HG03175 (cell line): ENCODE measurements around the gene PRKG1.

ENCODE experiments used
- ATAC-seq: cut with Tn5 transposase; IDR thresholded peaks from one replicate; pipeline ENCODE4 v1.9.1; 2021; ENCODE audit warnings: mild to moderate bottlenecking, moderate library complexity; ENCODE audit not compliant: unreplicated experiment

Gene PRKG1

DNA sequence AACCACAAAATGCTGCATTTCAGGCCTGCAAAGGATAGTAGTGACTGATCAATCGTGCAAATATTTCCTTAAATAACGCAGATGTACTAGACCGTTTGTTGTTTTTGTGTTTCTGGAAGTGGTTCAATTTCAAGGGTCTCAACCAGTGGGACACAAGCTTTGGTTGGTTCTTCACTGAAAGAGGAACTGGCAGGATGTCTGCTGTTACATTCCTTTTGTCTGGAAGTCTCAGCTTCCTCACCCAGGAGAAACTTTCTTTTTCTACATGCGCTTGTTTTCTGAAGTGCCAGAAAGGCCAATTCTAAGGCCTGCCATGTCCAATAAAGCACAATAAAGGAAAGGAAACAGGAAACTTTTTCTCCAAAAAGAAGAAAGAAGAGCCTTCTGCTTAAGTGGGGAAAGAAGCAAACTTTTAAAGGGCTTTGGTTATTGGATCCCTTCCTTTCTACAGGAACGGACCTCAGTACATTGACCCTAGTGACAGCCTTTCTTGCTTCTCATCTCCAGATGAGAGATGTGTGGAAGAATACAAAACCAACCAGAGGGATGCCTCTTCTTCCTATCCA lies 1243.9 kb downstream of the PRKG1 start:
- ATAC-seq: no peak

DNA sequence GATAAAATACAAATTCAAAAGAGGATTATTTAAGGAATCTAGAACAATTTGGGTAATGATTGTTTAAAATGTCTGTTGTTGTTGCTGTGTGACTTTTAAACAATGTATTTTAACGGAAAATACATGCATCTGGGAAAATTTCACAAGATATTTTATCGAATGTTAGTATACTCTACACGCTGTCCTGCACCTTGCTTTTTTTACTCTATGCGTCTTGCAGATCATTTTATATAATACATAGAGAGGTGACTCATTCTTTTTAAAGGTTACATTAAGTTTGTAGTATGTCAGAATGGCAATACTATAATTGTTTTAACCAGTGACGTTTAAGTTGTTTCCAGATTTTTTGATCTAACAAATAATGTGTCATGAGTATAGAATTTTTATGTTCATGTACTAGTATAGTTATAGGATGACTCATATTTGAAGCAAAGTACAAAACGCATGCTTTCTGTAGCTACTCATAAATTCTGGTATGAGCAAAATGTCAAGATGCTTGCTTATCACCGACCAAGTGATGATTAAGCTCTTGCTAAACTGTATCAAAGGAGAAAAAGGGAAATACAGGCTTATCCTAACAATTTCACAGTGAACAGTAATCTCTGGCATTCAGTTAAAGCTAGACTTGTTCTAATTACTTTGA lies 1244.7 kb downstream of the PRKG1 start:
- ATAC-seq: no peak

DNA sequence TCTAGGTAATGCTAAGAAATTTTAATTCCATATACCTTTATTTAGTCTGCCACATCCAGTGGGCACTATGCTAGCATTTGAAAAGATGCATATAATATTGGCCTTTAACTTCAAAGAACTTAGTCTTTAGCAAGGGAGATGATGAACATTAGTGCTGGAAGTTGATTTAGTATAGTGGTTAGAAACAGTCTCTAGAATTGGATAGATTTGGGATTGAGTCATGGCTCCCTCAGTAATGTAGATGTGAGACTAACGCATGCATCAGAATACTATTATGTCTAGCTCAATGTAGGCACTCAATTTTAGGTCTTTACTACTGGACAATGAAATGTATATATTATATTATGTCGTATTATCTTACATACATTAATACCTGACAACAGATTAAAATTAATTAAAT lies 1245.6 kb downstream of the PRKG1 start:
- ATAC-seq: no peak

DNA sequence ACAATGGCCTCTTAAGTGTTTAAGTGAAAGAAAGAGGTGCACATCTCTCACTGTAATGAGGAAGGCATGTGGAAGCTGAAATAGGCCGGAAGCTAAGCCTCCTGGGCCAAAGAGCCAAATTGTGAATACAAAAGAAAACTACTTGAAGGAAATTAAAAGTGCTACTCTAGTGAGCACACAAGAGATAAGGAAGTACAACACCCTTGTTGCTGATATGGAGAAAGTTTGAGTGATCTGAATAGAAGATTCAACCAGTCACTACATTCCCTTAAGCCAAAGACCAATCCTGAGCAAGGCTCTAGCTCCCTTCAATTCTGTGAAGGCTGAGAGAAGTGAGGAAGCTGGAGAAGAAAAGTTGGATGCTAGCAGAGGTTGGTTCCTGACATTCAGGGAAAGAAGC lies 1248.0 kb downstream of the PRKG1 start:
- ATAC-seq: no peak

DNA sequence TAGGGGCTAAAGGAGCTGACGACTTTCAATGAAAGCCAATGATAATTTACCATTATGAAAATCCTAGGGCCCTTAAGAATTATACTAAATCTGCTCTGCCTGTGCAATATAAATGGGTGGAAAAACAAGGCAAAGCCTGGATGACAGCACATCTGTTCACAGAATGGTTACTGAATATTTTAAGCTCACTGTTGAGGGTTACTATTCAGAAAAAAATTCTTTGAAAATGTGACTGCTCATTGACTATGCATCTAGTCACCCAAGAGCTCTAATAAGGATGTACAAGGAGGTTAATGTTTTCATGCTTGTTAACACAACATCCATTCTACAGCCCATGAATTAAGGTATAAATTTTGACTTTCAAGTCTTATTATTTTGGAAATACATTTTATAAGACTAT lies 1248.6 kb downstream of the PRKG1 start:
- ATAC-seq: no peak

DNA sequence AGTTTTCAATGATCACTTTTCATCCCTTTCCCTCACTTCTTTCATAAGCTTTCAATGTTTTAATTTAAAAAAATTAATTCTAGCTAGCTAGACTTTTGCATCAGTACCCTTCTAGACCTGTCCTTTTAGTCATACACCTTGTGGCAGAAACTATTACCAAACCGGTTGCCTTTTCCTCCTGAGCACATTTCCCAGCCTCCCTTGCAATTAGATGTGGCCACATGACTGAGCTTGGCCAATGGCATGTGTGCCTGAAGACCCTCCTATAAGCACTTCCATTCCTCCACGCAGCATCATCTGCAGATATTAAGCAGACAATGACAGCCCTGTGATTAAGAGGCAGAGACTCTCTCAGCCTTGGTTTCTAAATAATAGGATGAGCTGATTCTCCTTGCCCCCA lies 1252.1 kb downstream of the PRKG1 start:
- ATAC-seq: no peak

DNA sequence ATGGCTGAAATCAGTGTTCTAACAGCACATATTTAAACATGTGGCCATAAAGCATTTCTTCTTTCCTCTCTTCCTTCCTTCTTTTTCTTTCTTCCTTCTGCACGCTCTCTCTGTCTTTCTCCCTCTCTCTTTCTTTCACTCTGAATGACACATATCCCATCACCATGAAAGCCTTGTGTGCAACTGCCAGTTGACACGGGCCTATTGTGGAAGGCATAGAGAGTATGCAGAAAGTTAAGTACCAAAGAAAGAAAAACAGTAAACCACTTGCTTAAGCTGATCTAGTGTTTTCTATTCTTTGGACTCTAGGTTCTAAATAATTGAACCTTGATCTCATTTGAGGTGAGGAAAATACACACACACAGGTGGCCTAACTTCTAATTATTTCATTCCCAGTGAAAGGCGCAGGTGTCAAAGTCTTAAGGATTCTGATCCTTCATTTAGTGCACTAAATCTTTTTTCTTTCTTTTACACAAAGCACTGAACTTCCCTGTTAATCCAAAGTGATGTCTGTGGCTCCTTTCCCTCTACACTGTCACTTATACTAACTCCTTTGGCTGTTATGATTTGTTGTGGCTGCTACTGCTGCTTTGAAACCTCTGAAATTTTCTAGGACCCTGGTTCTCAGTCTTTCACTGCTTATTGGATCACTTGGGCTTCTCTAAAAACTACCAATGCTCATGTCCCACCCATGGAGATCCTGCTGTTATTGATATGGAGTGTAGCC lies 1257.5 kb downstream of the PRKG1 start:
- no peak for ATAC-seq

DNA sequence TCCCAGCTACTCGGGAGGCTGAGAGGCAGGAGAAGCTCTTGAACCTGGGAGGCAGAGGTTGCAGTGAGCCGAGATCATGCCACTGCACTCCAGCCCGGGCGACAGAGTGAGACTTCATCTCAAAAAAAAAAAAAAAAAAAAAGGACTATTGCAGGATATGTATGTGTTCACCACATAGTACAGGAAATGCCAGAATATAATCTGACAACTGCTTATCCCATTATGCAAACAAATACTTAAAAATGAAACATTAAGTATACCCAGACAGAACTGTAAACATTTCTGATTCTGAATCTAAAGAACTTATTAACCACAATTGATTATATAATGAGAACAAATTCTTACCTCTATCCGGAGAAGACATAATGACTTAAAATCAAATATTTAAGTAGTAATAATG lies 1258.5 kb downstream of the PRKG1 start:
- no peak for ATAC-seq

DNA sequence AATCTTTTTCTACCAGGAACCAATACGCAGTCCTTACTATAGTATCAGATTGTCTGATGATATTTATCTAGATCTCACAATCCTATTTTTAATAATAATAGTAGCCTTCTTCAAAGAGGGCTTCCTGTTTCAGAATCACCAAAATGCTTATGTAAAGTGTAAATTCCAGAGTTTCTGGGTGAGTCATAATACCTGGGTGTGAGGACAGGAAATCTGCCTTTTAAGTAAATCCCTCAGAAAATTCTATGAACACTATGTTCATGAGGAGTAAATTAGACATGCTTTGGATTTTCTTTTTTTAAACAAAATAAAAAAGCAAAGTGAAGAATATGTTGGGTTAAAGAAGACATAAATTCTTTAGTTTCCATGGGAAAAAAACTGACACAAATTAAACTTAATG lies 1260.3 kb downstream of the PRKG1 start:
- no peak for ATAC-seq

DNA sequence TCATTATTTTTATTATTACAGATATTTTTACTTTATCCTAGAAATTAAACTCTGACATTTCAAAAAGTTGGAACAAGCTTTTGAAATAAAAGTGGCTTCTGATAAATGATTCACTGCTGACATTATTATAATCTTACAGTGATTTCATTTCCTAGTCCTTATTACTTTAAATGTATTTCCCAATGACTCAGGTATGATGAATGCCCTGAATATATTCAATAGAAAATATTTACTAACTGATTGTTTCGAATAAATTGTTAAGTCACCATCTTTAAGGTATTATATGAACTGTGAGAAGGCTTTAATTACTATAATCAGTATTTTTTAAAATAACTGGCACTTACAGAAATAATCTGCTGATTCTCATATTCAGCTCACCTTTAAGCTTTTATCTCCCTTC lies 1261.4 kb downstream of the PRKG1 start:
- no peak for ATAC-seq

DNA sequence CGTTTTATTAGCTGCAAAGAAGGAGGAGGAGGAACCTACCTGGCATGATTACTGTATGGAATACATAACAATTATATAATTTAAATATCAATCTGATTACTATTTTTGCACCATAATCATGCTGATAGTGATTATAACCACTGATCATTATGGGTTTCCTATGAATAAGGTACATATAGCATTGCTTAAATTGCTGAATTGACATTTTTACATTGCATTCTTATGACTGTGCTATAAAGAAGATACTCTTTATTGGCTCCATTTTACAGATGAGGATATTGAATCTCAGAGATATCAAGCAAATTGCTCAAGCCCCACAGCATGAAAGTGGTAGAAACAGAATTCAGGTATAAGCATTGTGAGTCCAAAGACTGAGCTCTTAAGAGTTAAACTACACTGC lies 1262.9 kb downstream of the PRKG1 start:
- ATAC-seq: no peak

DNA sequence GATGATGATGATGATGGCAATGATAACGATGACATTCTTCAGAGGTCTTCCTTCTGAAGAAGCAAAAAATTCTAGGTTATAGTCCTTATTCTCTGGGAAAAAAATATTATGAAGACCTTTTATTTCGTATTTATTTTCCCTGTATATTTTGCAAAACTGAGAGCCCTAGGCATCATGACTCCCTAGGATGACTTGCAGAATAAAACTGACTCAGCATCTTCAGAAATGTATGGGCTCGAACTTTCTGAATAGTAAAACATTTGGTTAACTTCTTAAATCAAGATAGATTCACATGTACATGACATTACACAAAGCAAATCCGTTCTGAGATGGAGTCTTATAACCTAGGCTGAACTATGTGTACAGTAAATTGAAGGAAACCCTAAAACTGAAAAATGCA lies 1269.2 kb downstream of the PRKG1 start:
- ATAC-seq: no peak

DNA sequence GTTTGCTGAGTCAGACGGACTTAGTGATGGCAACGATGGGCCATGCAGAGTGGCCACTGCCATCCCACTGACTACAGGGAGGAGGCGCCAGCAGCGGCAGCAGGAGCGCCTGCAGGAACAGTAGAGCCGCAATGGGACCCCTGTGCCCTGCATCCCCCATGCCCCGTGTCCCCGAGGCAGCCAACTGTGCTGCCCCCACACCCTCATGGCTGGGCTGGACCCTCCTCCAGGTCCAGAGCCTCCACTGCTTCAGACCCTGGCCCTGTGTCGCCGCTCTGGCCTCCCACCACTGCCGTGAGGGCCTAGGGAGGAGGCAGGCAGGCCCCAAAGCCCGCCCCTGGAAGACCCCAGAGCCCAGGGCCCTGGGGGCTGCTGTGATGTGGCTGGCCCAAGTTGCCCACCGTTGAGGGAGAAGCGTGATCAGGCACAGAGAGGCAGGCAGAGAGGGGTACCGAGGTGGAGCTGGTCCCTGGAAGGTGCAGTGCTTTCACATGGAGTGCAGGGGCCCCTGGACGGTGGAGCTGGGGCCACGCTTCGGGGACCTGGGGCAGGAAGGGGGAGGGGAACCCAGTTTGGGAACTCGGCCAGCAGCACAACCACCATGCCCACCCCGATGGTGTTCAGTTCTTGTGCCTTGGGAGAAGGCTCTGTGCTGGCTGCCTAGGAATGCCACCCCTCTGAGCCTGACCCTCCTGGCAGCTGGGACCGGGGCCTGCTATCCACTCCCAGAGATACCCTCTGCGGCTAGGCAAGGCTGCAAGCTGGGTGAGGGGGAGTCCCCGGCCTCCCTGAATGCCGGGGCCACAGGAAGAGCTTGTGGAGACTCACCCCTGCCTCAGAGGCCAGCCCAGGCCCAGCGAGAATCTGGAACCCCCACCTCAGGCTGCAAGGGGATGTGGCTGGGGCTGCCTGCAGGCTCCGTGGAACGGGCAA lies 1272.4 kb downstream of the PRKG1 start:
- no peak for ATAC-seq

DNA sequence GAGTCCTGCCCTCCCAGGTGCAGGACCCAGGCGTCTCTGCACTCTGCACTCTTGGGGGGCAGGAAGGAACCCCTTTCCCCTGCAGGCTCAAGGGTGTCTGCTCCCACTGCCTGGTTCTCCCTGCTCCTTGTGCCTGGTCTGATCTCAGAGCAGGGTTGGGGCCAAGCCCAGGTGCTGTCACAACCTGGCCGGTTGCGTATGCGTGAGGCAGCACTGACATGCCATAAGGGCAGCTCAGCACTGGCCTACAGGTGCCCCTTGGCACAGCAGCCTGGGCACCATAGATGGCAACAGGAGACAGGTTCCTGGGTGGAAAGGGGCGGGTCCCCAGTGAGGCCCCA lies 1273.0 kb downstream of the PRKG1 start:
- ATAC-seq: no peak
